ENCODE measurements around the gene ISG15. TPM values are rescaled to one million over a fixed set of nuclear protein-coding genes. Genes with fewer than 3 reads are reported as not detected.

Gene ISG15
- total RNA-seq, 1 donor from 2014 or later = 97.7 TPM

GRCh38 chr1:1059494-1060280, 46.4 kb downstream of the ISG15 start:
- peaks cover 3% of the 10 kb centered on the region for H3K36me3 ChIP-seq (ENCODE audit: control insufficient read depth, insufficient read depth, low read length)
- peaks cover 2% of the 10 kb centered on the region for H3K27me3 ChIP-seq (ENCODE audit: control insufficient read depth, insufficient read depth, low read length)
- TF ChIP-seq, protein P1, sequence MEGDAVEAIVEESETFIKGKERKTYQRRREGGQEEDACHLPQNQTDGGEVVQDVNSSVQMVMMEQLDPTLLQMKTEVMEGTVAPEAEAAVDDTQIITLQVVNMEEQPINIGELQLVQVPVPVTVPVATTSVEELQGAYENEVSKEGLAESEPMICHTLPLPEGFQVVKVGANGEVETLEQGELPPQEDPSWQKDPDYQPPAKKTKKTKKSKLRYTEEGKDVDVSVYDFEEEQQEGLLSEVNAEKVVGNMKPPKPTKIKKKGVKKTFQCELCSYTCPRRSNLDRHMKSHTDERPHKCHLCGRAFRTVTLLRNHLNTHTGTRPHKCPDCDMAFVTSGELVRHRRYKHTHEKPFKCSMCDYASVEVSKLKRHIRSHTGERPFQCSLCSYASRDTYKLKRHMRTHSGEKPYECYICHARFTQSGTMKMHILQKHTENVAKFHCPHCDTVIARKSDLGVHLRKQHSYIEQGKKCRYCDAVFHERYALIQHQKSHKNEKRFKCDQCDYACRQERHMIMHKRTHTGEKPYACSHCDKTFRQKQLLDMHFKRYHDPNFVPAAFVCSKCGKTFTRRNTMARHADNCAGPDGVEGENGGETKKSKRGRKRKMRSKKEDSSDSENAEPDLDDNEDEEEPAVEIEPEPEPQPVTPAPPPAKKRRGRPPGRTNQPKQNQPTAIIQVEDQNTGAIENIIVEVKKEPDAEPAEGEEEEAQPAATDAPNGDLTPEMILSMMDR (IDR thresholded peaks at IDR 0.05; ENCODE audit: insufficient read depth, low read length, poor library complexity, severe bottlenecking) = no peak
- no peak for DNase-seq (ENCODE audit: low read depth)
- peak overlapping the region; percentile 63 for H3K4me3 ChIP-seq (ENCODE audit: low read depth, low read length)

- H3K27me3 ChIP-seq (ENCODE audit: control insufficient read depth, insufficient read depth, low read length) = peaks cover 2% of the 10 kb centered on the region
- no peak for DNase-seq (ENCODE audit: low read depth)
- peak overlapping the region; percentile 16 for H3K4me3 ChIP-seq (ENCODE audit: low read depth, low read length)
- TF ChIP-seq, protein P1 (IDR thresholded peaks at IDR 0.05; ENCODE audit: insufficient read depth, low read length, poor library complexity, severe bottlenecking) = no peak
- H3K36me3 ChIP-seq (ENCODE audit: control insufficient read depth, insufficient read depth, low read length) = no peaks in the 10 kb centered on the region
These were observed 47.1 kb downstream of the ISG15 start for GRCh38 chr1:1060281-1061000.

- Histone ChIP-seq H3K4me3 (ENCODE audit: low read depth, low read length) (no peak overlapping the region), H3K27me3 (ENCODE audit: control insufficient read depth, insufficient read depth, low read length) (peaks cover 2% of the 10 kb centered on the region), H3K36me3 (ENCODE audit: control insufficient read depth, insufficient read depth, low read length) (no peaks in the 10 kb centered on the region)
- TF ChIP-seq, protein P1 (IDR thresholded peaks at IDR 0.05; ENCODE audit: insufficient read depth, low read length, poor library complexity, severe bottlenecking) = no peak
- DNase-seq (ENCODE audit: low read depth) = no peak
These were observed 48.5 kb downstream of the ISG15 start for GRCh38 chr1:1061682-1062345.

DNA sequence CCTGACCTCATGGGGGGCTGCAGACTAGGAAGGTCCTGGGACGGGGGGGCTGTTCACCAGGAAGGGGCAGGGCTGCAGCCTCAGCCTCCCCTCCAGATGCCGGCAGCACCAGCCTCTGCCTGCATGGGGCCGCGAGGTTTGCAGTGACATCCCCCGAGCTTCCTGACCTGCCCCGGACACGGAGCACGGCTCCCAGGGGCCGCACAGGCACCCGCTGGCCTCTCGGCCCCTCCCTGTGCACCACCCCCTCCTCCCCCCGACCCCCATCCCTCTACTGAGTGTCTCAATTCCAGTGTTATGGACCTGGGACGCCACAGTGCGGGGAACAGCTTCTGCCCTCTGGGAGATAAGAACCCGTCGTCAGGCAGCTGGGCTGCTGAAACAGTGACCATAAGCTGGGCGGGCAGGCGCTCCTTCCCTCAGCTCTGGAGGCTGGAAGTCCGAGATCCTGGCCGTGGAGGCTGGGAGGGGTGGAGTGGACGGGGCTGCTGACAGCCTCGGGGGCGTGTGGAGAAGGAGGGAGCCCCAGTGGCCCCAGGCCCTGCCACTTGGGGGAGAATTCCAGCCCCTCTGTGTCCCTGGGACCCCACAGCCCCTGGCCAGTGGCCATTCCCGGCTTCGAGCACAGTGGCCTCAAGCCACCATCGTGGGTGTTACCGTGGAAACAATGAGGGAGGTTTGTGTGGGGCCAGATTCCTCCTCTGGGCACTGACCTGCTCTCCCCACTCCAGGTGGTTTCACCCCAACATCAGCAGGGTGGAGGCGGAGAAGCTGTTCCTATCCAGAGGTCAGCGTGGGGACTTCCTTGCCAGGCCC, 49.3 kb downstream of the ISG15 start:
- DNase-seq (ENCODE audit: low read depth) = no peak
- H3K36me3 ChIP-seq (ENCODE audit: control insufficient read depth, insufficient read depth, low read length) = no peaks in the 10 kb centered on the region
- TF ChIP-seq, protein P1 (IDR thresholded peaks at IDR 0.05; ENCODE audit: insufficient read depth, low read length, poor library complexity, severe bottlenecking) = no peak
- peaks cover 2% of the 10 kb centered on the region for H3K27me3 ChIP-seq (ENCODE audit: control insufficient read depth, insufficient read depth, low read length)
- H3K4me3 ChIP-seq (ENCODE audit: low read depth, low read length) = no peak overlapping the region

GRCh38 chr1:1063261-1063944, 50.1 kb downstream of the ISG15 start:
- DNase-seq (ENCODE audit: low read depth) = no peak
- Histone ChIP-seq H3K36me3 (ENCODE audit: control insufficient read depth, insufficient read depth, low read length) (no peaks in the 10 kb centered on the region), H3K27me3 (ENCODE audit: control insufficient read depth, insufficient read depth, low read length) (peaks cover 2% of the 10 kb centered on the region), H3K4me3 (ENCODE audit: low read depth, low read length) (no peak overlapping the region)
- TF ChIP-seq, protein P1 (IDR thresholded peaks at IDR 0.05; ENCODE audit: insufficient read depth, low read length, poor library complexity, severe bottlenecking) = no peak
